ENCODE measurements around the gene ELFN1. TPM values are rescaled to one million over a fixed set of nuclear protein-coding genes. Genes with fewer than 3 reads are reported as not detected.
A peak's percentile ranks its signal among the peaks of the same experiment; 100 is the strongest.

ELFN1 gene
- total RNA-seq: under 1 TPM in 1 of 5 experiments, not detected in 4; 0.19 TPM
- polyA plus RNA-seq: not detected
- not detected for total RNA-seq

- no peak for DNase-seq
- H3K4me3 ChIP-seq (ENCODE audit: low read length): no peak within 1 kb of the TSS
- no peak for ATAC-seq
- no peaks in the 10 kb centered on the region for H3K9me3 ChIP-seq (ENCODE audit: control insufficient read depth in 2 of 3, low read length in 3 of 3)
- peaks cover 18 to 32% (median 24%) of the 10 kb centered on the region in 5 donors for H3K27me3 Mint-ChIP-seq
- peak within 1 kb of the TSS; percentile 2 to 90 (median 66) for H3K4me3 Mint-ChIP-seq
- intact Hi-C loops (cut with micrococcal nuclease): loop anchor here (10.0 kb wide), 3 partner anchors 85 to 435 kb away; no protein-coding TSS in a partner anchor
- H3K27ac ChIP-seq (ENCODE audit: low read depth, low read length): no peak within 1 kb of the TSS
- H3K4me1 ChIP-seq (ENCODE audit: control insufficient read depth in 2 of 2, insufficient read depth in 2 of 2, low read length in 2 of 2): no peaks in the 10 kb centered on the region
- no peak within 1 kb of the TSS for H3K27ac Mint-ChIP-seq
- peaks cover 3 to 14% (median 5%) of the 10 kb centered on the region in 7 donors for H3K4me1 Mint-ChIP-seq
- ChIA-PET POLR2A (no interaction called here), CTCF (no interaction called here)
- H3K36me3 ChIP-seq (ENCODE audit: control insufficient read depth in 2 of 3, insufficient read depth in 3 of 3, low read length in 3 of 3): no peaks in the 10 kb centered on the region
- no peaks in the 10 kb centered on the region for H3K9me3 Mint-ChIP-seq
- peaks cover 0 to 10% of the 10 kb centered on the region in 2 donors for H3K27me3 ChIP-seq (ENCODE audit: control insufficient read depth in 2 of 2, insufficient read depth in 2 of 2, low read length in 2 of 2)
- no peaks in the 10 kb centered on the region for H3K36me3 Mint-ChIP-seq
Observed at GRCh38 chr7:1669954-1670893, at the start of gene ELFN1. Gene ELFN1, plus strand, starts transcription at chr7:1670277. Its CDS starts 74,320 bp downstream, at chr7:1744597.

GRCh38 chr7:1620835-1621234, 49.2 kb upstream of the ELFN1 start:
- Histone ChIP-seq H3K4me1 (ENCODE audit: control insufficient read depth in 2 of 2, insufficient read depth in 2 of 2, low read length in 2 of 2) (no peaks in the 10 kb centered on the region), H3K27ac (ENCODE audit: low read depth, low read length) (no peak overlapping the region), H3K9me3 (ENCODE audit: control insufficient read depth in 2 of 3, low read length in 3 of 3) (no peaks in the 10 kb centered on the region), H3K27me3 (ENCODE audit: control insufficient read depth in 2 of 2, insufficient read depth in 2 of 2, low read length in 2 of 2) (no peaks in the 10 kb centered on the region), H3K36me3 (ENCODE audit: control insufficient read depth in 2 of 3, insufficient read depth in 3 of 3, low read length in 3 of 3) (no peaks in the 10 kb centered on the region), H3K4me3 (ENCODE audit: low read length) (no peak overlapping the region)
- Mint-ChIP-seq H3K36me3 (no peaks in the 10 kb centered on the region), H3K4me1 (no peaks in the 10 kb centered on the region), H3K27ac (peak overlapping the region in 1 of 9 donors; percentile 66), H3K4me3 (no peak overlapping the region), H3K27me3 (peaks cover 0 to 3% (median 0%) of the 10 kb centered on the region in 5 donors), H3K9me3 (peaks cover 0 to 13% (median 0%) of the 10 kb centered on the region in 11 donors)
- CTCF ChIA-PET: no interaction called here
- intact Hi-C loops (cut with micrococcal nuclease): no loop called here
- DNase-seq (no peak), ATAC-seq (no peak)
- POLR2A ChIA-PET: no interaction called here

- H3K27ac Mint-ChIP-seq: no peak overlapping the region
- H3K9me3 ChIP-seq (ENCODE audit: control insufficient read depth in 2 of 3, low read length in 3 of 3): no peaks in the 10 kb centered on the region
- ATAC-seq: no peak
- H3K4me3 ChIP-seq (ENCODE audit: low read length): no peak overlapping the region
- DNase-seq: no peak
- H3K9me3 Mint-ChIP-seq: peaks cover 0 to 15% (median 0%) of the 10 kb centered on the region in 11 donors
- H3K36me3 ChIP-seq (ENCODE audit: control insufficient read depth in 2 of 3, insufficient read depth in 3 of 3, low read length in 3 of 3): no peaks in the 10 kb centered on the region
- no peaks in the 10 kb centered on the region for H3K36me3 Mint-ChIP-seq
- POLR2A ChIA-PET: no interaction called here
- no peak overlapping the region for H3K4me3 Mint-ChIP-seq
- H3K27ac ChIP-seq (ENCODE audit: low read depth, low read length): no peak overlapping the region
- H3K4me1 Mint-ChIP-seq: no peaks in the 10 kb centered on the region
- CTCF ChIA-PET: no interaction called here
- intact Hi-C loops (cut with micrococcal nuclease): no loop called here
- H3K27me3 ChIP-seq (ENCODE audit: control insufficient read depth in 2 of 2, insufficient read depth in 2 of 2, low read length in 2 of 2): no peaks in the 10 kb centered on the region
- H3K4me1 ChIP-seq (ENCODE audit: control insufficient read depth in 2 of 2, insufficient read depth in 2 of 2, low read length in 2 of 2): no peaks in the 10 kb centered on the region
- peaks cover 0 to 3% (median 0%) of the 10 kb centered on the region in 5 donors for H3K27me3 Mint-ChIP-seq
Observed at GRCh38 chr7:1621718-1622117, 48.4 kb upstream of the ELFN1 start.

GRCh38 chr7:1622441-1622840, 47.6 kb upstream of the ELFN1 start:
- H3K36me3 ChIP-seq (ENCODE audit: control insufficient read depth in 2 of 3, insufficient read depth in 3 of 3, low read length in 3 of 3): no peaks in the 10 kb centered on the region
- DNase-seq (no peak), ATAC-seq (no peak)
- Mint-ChIP-seq H3K4me3 (no peak overlapping the region), H3K4me1 (no peaks in the 10 kb centered on the region), H3K27ac (no peak overlapping the region), H3K27me3 (peaks cover 0 to 3% (median 0%) of the 10 kb centered on the region in 5 donors), H3K36me3 (no peaks in the 10 kb centered on the region), H3K9me3 (peaks cover 0 to 17% (median 0%) of the 10 kb centered on the region in 11 donors)
- no peaks in the 10 kb centered on the region for H3K4me1 ChIP-seq (ENCODE audit: control insufficient read depth in 2 of 2, insufficient read depth in 2 of 2, low read length in 2 of 2)
- intact Hi-C loops (cut with micrococcal nuclease): no loop called here
- no peak overlapping the region for H3K4me3 ChIP-seq (ENCODE audit: low read length)
- ChIA-PET POLR2A (interaction anchor here (0.6 kb wide), 1 partner anchor 1535 kb away, joined by 3 read pairs; no protein-coding TSS in a partner anchor), CTCF (no interaction called here)
- no peaks in the 10 kb centered on the region for H3K9me3 ChIP-seq (ENCODE audit: control insufficient read depth in 2 of 3, low read length in 3 of 3)
- no peak overlapping the region for H3K27ac ChIP-seq (ENCODE audit: low read depth, low read length)
- no peaks in the 10 kb centered on the region for H3K27me3 ChIP-seq (ENCODE audit: control insufficient read depth in 2 of 2, insufficient read depth in 2 of 2, low read length in 2 of 2)

- no peak overlapping the region for H3K4me3 ChIP-seq (ENCODE audit: low read length)
- Mint-ChIP-seq H3K27ac (no peak overlapping the region), H3K9me3 (peaks cover 0 to 10% (median 0%) of the 10 kb centered on the region in 11 donors), H3K4me1 (no peaks in the 10 kb centered on the region), H3K36me3 (no peaks in the 10 kb centered on the region), H3K4me3 (no peak overlapping the region), H3K27me3 (peaks cover 0 to 2% (median 0%) of the 10 kb centered on the region in 5 donors)
- no peak for ATAC-seq
- ChIA-PET CTCF (no interaction called here), POLR2A (interaction anchor here (0.6 kb wide), 1 partner anchor 499 kb away, joined by 6 read pairs; no protein-coding TSS in a partner anchor)
- H3K27me3 ChIP-seq (ENCODE audit: control insufficient read depth in 2 of 2, insufficient read depth in 2 of 2, low read length in 2 of 2): no peaks in the 10 kb centered on the region
- no peaks in the 10 kb centered on the region for H3K4me1 ChIP-seq (ENCODE audit: control insufficient read depth in 2 of 2, insufficient read depth in 2 of 2, low read length in 2 of 2)
- H3K27ac ChIP-seq (ENCODE audit: low read depth, low read length): no peak overlapping the region
- H3K36me3 ChIP-seq (ENCODE audit: control insufficient read depth in 2 of 3, insufficient read depth in 3 of 3, low read length in 3 of 3): no peaks in the 10 kb centered on the region
- no peak for DNase-seq
- intact Hi-C loops (cut with micrococcal nuclease): no loop called here
- no peaks in the 10 kb centered on the region for H3K9me3 ChIP-seq (ENCODE audit: control insufficient read depth in 2 of 3, low read length in 3 of 3)
Observed at GRCh38 chr7:1623810-1624209, 46.3 kb upstream of the ELFN1 start.

GRCh38 chr7:1624999-1625927, 44.8 kb upstream of the ELFN1 start:
- DNase-seq (no peak), ATAC-seq (no peak)
- H3K27me3 ChIP-seq (ENCODE audit: control insufficient read depth in 2 of 2, insufficient read depth in 2 of 2, low read length in 2 of 2): no peaks in the 10 kb centered on the region
- POLR2A ChIA-PET: no interaction called here
- Mint-ChIP-seq H3K4me3 (no peak overlapping the region), H3K27me3 (peaks cover 0 to 4% (median under 1%) of the 10 kb centered on the region in 5 donors), H3K4me1 (no peaks in the 10 kb centered on the region), H3K27ac (no peak overlapping the region), H3K36me3 (no peaks in the 10 kb centered on the region), H3K9me3 (peaks cover 0 to 7% (median 0%) of the 10 kb centered on the region in 11 donors)
- H3K9me3 ChIP-seq (ENCODE audit: control insufficient read depth in 2 of 3, low read length in 3 of 3): no peaks in the 10 kb centered on the region
- CTCF ChIA-PET: no interaction called here
- H3K4me3 ChIP-seq (ENCODE audit: low read length): no peak overlapping the region
- no peaks in the 10 kb centered on the region for H3K4me1 ChIP-seq (ENCODE audit: control insufficient read depth in 2 of 2, insufficient read depth in 2 of 2, low read length in 2 of 2)
- intact Hi-C loops (cut with micrococcal nuclease): no loop called here
- no peaks in the 10 kb centered on the region for H3K36me3 ChIP-seq (ENCODE audit: control insufficient read depth in 2 of 3, insufficient read depth in 3 of 3, low read length in 3 of 3)
- no peak overlapping the region for H3K27ac ChIP-seq (ENCODE audit: low read depth, low read length)

All from naive thymus-derived CD4-positive, alpha-beta T cell (primary cell).